AML-193 (cell line): ENCODE measurements around the gene DNASE1L2.
"Not testable (repeated sequence)": the region's sequence is repeated elsewhere in the genome, so short reads cannot be mapped to it uniquely, and the experiment has no call there.

Experiments used
- DNase-seq, 2 experiments: peaks; one replicate each; lab custom pipeline; 2025; lab: John Stamatoyannopoulos, UW

Gene DNASE1L2

GRCh38 chr16:2238838-2239675 lies 2.8 kb downstream of the DNASE1L2 start:
- DNase-seq: no peak

DNA sequence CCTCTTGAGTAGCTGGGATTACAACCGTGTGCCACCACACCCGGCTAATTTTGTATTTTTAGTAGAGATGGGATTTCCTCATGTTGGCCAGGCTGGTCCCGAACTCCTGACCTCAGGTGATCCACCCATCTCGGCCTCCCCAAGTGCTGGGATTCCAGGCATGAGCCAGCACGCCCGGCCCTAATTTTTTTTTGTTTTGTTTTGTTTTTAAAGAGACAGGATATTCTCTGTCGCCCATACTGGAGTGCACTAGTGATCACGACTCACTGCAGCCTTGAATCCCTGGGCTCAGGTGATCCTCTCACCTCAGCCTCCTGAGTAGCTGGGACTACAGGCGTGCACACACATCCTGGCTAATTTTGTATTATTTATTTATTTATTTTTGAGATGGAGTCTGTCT lies 4.1 kb downstream of the DNASE1L2 start:
- DNase-seq: not testable (repeated sequence)

- DNase-seq: no peak
These were observed 6.4 kb downstream of the DNASE1L2 start for GRCh38 chr16:2242598-2242997.

DNA sequence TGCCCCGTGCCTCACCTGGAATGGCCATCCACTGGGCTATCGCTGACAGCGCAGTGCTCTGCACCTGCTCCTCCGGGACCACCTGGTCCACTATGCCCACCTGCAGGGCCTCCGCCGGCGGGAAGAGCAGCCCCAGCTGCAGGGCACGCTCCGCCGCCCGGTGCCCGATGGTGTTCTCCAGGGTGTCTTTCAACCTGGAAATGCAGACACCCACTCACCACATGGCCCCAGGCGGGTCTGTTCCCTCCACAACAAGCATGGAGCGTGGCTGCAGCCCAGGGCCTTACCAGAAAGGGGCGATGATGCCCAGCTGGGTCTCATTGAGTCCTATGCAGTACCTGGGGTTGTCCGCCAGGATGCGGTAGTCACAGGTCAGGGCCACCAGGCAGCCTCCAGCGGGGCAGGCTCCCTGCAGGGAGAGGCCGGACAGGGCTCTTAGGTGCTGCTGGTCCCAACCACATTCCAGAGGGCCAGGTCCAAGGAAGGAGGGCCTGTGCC lies 6.8 kb downstream of the DNASE1L2 start:
- peak in 1 of 2 experiments; percentile 1 for DNase-seq

DNA sequence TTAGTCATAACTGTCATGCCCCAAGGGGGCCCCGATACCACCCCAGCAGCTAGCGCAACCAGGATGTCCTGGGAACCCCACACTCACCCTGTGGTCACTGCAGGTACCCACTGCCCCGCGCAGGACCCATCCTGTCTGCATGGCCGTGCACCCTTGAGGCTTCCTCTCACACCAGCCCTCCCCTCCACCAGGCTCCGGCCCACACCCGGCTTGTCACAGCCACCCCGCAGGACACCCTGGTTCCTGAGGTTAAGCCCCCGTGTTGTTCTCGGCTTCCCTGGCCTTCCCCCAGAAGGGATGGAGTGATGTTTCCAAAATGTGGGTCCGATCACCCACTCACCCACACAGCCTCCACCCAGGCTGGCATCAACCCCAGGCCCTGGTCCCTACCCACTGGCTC lies 7.5 kb downstream of the DNASE1L2 start:
- DNase-seq: no peak

GRCh38 chr16:2244301-2244700 lies 8.1 kb downstream of the DNASE1L2 start:
- no peak for DNase-seq

DNA sequence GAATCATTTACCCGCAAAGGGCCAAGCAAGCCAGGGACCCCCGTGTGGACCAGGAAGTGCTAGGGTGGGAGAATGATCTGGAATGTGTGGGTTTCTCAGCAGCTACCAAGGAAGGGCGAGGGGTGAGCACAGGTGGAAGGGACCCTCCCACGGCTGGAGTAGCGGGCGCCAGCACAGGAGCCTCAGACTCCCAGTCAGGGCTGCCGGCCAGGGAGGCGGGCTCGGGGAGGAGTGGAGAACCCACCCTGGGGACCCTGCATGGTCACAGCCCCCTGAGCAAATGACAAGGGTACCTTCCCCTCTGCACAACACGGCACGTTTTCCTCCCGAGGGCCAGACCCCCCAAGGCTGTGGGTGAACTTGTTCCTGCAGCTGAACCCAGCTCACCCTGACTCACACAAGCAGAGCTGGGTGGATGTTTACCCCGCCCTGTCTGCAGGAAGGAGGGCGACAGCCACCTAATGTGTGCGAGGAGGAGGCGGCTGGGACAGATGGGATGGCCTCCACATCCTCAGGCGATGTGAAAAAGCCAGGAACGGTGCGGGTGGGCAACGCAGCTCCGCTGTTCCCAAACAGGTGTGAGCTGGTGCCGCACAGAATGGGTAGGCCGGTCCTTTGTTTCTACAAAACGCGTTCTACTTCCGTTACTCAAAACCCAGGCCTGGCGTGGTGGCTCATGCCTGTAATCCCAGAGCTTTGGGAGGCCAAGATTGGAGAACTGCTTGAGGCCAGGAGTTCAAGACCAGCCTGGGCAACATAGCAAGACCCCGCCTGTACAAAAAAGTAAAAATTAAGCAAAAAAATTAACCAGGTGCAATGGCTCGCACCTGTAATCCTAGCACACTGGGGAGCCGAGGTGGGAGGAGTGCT lies 8.9 kb downstream of the DNASE1L2 start:
- DNase-seq: no peak

DNA sequence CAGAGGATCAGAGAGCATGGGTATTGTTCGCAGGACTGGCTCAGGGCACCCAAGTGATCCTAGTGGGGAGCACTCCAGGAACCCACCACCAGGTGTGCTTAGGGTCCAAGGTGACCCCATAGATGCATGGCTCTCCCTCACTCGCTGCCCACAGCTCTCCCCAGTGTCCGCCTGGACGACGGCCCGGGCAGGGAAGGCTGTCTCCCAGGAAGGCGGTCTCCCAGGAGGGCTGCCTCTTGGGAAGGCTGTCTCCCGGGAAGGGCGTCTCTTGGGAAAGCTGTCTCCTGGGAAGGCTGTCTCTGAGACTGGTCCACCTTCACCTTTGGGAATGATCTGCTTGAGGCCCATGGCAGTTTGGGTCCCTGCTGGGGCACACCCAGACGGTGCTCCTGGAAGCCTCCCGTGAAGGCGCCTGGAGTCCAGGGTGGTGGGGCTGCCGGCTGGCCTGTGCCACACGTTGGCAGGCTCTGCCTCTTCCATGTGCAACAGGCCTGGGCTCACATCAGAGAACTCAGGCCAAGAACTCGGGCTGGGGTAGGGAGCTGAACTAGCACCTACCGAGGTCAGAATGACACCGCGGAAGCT lies 10.1 kb downstream of the DNASE1L2 start:
- no peak for DNase-seq

DNA sequence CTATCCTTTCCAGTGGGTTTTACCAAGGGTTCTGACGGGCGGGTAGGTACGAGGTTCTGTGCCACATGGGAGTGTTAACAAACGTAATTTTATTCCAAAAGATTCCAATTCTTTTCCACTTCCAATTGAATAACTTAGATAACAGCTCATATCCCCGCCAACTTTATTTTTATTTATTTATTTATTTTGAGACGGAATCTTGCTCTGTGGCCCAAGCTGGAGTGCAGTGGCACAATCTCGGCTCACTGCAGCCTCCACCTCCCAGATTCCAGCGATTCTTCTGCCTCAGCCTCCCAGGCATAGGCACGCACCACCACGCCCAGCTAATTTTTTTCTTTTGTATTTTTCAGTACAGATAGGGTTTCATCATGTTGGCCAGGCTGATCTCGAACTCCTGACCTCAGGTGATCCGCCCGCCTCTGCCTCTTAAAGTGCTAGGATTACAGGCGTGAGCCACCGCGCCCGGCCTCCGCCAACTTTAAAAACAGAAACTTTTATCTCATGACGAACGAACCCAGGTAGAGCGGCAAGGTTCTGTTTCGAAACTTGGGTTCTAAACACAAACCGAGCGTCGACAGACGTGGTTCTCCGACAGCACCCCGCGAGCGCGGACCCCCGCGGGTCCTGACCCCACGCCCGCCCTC lies 14.5 kb downstream of the DNASE1L2 start:
- no peak for DNase-seq

- DNase-seq: peak; percentile 85 to 92
These were observed 15.3 kb downstream of the DNASE1L2 start, which contains the start of gene ECI1 for GRCh38 chr16:2251296-2252111. TSS of gene ECI1 (minus strand) at chr16:2251587. CDS start at chr16:2251566, 21 bp downstream.

DNA sequence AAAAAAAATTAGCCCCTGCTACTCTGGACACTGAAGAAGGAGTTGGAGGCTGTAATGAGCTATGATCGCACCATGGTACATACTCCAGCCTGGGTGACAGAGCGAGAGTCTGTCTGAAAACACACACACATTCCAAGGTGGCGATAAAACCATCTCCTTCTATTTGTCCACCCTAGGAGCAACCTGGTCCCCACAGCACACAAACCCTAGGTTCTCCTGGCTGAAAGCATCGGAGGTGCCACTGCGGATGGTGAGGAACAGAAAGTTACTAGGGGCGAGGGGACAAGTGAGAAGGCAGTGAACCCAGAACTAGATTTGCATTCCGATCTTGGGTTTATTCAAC lies 16.5 kb downstream of the DNASE1L2 start:
- DNase-seq: no peak

- no peak for DNase-seq
These were observed 17.0 kb downstream of the DNASE1L2 start for GRCh38 chr16:2253293-2253692.

DNA sequence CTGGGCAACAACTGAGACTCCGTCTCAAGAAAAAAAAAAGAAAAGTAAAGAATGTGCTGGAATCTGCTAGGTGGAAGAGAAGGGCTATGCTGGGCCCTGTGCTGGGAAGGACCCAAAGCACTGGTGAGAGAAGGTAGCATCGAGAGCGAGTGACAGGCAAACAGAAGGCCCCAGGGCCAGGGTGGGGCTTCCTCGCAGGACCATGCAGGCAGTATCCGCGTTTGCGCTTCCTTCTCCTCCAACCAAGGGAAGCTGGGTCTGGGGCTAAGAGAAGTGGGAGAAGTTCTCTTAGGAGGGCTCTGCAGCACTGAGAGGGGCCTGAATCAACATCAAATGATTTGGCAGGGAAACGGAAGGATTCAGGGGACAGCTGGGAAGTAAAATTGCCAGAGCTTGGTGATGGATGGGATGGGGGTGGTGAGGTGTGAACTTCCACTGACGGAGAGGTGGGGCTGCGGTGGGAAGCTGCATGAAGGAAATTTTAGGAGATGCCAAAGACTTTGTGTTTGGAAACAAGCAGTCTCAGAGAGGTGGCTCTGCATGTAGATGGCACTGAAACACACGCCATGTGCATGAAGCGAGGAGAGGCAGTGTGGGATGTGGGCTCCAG lies 20.4 kb downstream of the DNASE1L2 start:
- DNase-seq: no peak

GRCh38 chr16:2257726-2258125 lies 21.5 kb downstream of the DNASE1L2 start:
- no peak for DNase-seq

DNA sequence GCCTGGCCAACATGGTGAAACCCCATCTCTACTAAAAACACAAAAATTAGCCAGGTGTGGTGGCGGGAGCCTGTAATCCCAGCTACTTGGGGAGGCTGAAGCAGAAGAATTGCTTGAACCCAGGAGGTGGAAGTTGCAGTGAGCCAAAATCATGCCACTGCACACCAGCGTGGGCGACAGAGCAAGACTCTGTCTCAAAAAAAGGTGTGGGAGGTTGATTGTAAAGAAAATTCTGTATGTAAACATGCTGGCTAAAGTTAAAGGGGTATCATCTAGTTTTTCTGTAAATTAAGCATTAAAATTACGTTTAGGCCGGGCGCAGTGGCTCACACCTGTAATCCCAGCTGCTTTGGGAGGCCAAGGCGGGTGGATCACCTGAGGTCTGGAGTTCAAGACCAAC lies 22.3 kb downstream of the DNASE1L2 start:
- DNase-seq: not testable (repeated sequence)

DNA sequence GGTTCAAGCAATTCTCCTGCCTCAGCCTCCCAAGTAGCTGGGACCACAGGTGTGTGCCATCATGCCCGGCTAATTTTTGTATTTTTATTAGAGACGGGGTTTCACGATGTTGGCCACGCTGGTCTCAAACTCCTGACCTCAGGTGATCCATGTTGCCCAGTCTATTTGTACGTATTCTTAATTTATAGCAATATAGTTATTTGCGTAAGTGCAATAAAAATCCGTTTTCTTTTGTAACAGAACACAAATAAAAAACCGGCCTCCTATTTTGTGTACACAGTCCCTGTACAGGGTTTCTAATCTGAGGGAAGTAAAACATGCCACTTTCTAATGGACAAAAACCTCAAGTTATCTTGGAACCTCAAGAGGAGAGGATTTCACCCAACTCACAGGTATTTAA lies 24.0 kb downstream of the DNASE1L2 start:
- no peak for DNase-seq

GRCh38 chr16:2263026-2263425 lies 26.8 kb downstream of the DNASE1L2 start:
- not testable (repeated sequence) for DNase-seq

DNA sequence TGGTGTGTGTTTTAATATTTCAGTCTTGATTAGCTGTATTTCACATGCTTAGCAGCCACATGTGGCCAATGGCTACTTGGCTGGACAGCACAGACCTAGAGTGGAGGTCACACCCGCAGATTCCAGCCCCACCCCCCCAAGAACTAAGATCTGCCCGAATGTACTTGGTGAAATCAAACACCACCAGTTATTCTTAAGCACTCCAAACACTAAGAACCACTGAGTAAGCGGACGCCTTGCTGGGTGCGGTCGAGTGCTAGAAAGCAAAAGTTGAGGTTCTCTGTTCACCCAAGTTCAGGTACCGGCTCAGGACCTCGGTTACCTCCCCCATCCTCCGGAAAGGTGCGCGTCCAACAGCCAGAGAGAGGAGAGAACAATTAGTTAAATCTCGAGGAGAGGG lies 30.6 kb downstream of the DNASE1L2 start:
- DNase-seq: not testable (repeated sequence)

DNA sequence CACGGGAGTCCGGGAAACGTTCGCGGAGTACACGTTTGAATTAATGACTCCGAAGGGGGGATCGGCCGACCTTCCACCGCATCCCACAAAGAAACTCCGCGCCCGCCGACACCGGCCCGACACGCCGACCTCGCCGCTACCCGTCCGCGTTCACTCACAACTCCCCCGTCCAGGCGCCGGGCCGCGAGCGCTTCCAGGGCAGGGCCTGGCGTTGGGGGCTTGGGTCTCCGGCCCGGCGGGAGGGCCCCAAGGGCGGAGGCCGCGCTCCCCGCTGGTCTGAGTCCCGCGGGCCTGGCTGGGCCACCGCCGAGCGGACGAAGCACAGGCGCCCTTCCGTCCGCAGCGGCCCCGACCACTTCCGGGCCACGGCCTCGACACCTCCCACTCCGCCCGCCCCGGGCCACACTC lies 31.3 kb downstream of the DNASE1L2 start:
- peak; percentile 51 to 65 for DNase-seq

GRCh38 chr16:2267913-2268666 lies 31.8 kb downstream of the DNASE1L2 start, which contains the start of gene RNPS1:
TSS of gene RNPS1 (minus strand) at chr16:2268126. CDS start at chr16:2264643, 3,483 bp downstream.
- peak; percentile 78 to 83 for DNase-seq
